Measurements from ENCODE around the gene NCKAP5.

Gene NCKAP5

GRCh38 chr2:133457861-133458260 is 110.4 kb downstream of the NCKAP5 start:
- in situ Hi-C loops (cut with HindIII; ENCODE audit: low sequenced_read_pairs), result no loop called here
- TF ChIP-seq, protein P1, sequence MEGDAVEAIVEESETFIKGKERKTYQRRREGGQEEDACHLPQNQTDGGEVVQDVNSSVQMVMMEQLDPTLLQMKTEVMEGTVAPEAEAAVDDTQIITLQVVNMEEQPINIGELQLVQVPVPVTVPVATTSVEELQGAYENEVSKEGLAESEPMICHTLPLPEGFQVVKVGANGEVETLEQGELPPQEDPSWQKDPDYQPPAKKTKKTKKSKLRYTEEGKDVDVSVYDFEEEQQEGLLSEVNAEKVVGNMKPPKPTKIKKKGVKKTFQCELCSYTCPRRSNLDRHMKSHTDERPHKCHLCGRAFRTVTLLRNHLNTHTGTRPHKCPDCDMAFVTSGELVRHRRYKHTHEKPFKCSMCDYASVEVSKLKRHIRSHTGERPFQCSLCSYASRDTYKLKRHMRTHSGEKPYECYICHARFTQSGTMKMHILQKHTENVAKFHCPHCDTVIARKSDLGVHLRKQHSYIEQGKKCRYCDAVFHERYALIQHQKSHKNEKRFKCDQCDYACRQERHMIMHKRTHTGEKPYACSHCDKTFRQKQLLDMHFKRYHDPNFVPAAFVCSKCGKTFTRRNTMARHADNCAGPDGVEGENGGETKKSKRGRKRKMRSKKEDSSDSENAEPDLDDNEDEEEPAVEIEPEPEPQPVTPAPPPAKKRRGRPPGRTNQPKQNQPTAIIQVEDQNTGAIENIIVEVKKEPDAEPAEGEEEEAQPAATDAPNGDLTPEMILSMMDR (IDR thresholded peaks at IDR 0.05; ENCODE audit: low read depth, low read length, missing control alignments), result no peak
- no peak overlapping the region for H3K4me3 ChIP-seq (ENCODE audit: low read depth, low read length)
- no peak for DNase-seq (ENCODE audit: low read depth)

- DNase-seq (ENCODE audit: low read depth), result no peak
- TF ChIP-seq, protein P1 (IDR thresholded peaks at IDR 0.05; ENCODE audit: low read depth, low read length, missing control alignments), result no peak
- H3K4me3 ChIP-seq (ENCODE audit: low read depth, low read length), result no peak overlapping the region
- in situ Hi-C loops (cut with HindIII; ENCODE audit: low sequenced_read_pairs), result no loop called here
Observed at GRCh38 chr2:133456971-133457370, 111.3 kb downstream of the NCKAP5 start.

- no peak overlapping the region for H3K4me3 ChIP-seq (ENCODE audit: low read depth, low read length)
- TF ChIP-seq, protein P1 (IDR thresholded peaks at IDR 0.05; ENCODE audit: low read depth, low read length, missing control alignments), result no peak
- no peak for DNase-seq (ENCODE audit: low read depth)
- in situ Hi-C loops (cut with HindIII; ENCODE audit: low sequenced_read_pairs), result no loop called here
Observed at GRCh38 chr2:133456156-133456555, 112.1 kb downstream of the NCKAP5 start.

GRCh38 chr2:133453032-133453431 is 115.2 kb downstream of the NCKAP5 start:
- TF ChIP-seq, protein P1 (IDR thresholded peaks at IDR 0.05; ENCODE audit: low read depth, low read length, missing control alignments), result no peak
- H3K4me3 ChIP-seq (ENCODE audit: low read depth, low read length), result no peak overlapping the region
- no peak for DNase-seq (ENCODE audit: low read depth)
- in situ Hi-C loops (cut with HindIII; ENCODE audit: low sequenced_read_pairs), result no loop called here

- in situ Hi-C loops (cut with HindIII; ENCODE audit: low sequenced_read_pairs), result no loop called here
- TF ChIP-seq, protein P1 (IDR thresholded peaks at IDR 0.05; ENCODE audit: low read depth, low read length, missing control alignments), result no peak
- DNase-seq (ENCODE audit: low read depth), result no peak
- H3K4me3 ChIP-seq (ENCODE audit: low read depth, low read length), result no peak overlapping the region
Observed at GRCh38 chr2:133452583-133452982, 115.7 kb downstream of the NCKAP5 start.

- in situ Hi-C loops (cut with HindIII; ENCODE audit: low sequenced_read_pairs), result no loop called here
- TF ChIP-seq, protein P1 (IDR thresholded peaks at IDR 0.05; ENCODE audit: low read depth, low read length, missing control alignments), result no peak
- DNase-seq (ENCODE audit: low read depth), result no peak
- H3K4me3 ChIP-seq (ENCODE audit: low read depth, low read length), result no peak overlapping the region
Observed at GRCh38 chr2:133452146-133452545, 116.1 kb downstream of the NCKAP5 start.

DNA sequence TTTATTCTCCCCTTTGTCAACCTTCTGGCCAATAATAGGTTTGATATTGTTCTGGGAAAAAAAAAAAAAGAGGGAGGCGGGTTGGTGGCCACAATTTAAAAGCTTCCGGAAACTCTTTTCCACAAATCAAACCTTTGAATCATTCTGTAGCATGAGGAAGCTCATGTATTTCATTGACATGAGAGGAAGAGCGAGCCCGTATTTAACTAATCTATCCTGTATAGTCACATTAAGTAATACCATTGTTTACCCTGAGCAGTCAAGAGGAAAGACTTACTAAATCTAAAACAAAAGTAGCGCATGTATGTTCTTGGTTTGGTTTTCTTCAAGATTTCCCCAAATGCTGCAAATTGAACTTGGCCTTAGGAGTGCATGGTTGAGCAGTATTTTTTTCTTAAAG is 120.1 kb downstream of the NCKAP5 start:
- TF ChIP-seq, protein P1 (IDR thresholded peaks at IDR 0.05; ENCODE audit: low read depth, low read length, missing control alignments), result no peak
- H3K4me3 ChIP-seq (ENCODE audit: low read depth, low read length), result no peak overlapping the region
- no peak for DNase-seq (ENCODE audit: low read depth)
- in situ Hi-C loops (cut with HindIII; ENCODE audit: low sequenced_read_pairs), result no loop called here
